ENCODE results near the gene NTRK2.

NTRK2 gene

DNA sequence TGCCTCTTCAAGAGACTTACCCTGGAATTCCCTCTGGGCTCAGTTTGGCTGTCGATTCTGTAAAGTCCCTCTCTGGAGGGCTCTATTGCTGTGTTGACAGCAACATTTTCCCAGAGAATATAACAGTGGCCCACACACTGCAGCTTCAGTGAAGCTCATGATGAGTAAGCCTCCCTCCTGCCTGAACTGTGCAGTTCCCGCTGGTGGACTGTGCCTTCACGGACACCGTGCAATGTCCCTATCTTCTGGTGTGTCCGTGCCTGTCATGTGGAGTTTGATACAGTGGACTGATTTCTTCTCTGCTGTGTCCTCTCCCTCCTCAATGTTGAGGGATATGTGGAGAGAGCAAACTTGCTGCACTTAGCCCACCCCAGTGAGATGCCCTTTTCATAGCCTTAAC lies 109.0 kb downstream of the NTRK2 start:
- FAIRE-seq (no peak), DNase-seq (ENCODE audit: low spot score) (no peak)

- FAIRE-seq (no peak), DNase-seq (ENCODE audit: low spot score) (no peak)
These were observed 110.4 kb downstream of the NTRK2 start for GRCh38 chr9:84779883-84780282.

GRCh38 chr9:84780385-84780784 lies 110.9 kb downstream of the NTRK2 start:
- DNase-seq (ENCODE audit: low spot score): no peak
- FAIRE-seq: no peak

GRCh38 chr9:84781458-84781857 lies 111.9 kb downstream of the NTRK2 start:
- DNase-seq (ENCODE audit: low spot score) (no peak), FAIRE-seq (no peak)

DNA sequence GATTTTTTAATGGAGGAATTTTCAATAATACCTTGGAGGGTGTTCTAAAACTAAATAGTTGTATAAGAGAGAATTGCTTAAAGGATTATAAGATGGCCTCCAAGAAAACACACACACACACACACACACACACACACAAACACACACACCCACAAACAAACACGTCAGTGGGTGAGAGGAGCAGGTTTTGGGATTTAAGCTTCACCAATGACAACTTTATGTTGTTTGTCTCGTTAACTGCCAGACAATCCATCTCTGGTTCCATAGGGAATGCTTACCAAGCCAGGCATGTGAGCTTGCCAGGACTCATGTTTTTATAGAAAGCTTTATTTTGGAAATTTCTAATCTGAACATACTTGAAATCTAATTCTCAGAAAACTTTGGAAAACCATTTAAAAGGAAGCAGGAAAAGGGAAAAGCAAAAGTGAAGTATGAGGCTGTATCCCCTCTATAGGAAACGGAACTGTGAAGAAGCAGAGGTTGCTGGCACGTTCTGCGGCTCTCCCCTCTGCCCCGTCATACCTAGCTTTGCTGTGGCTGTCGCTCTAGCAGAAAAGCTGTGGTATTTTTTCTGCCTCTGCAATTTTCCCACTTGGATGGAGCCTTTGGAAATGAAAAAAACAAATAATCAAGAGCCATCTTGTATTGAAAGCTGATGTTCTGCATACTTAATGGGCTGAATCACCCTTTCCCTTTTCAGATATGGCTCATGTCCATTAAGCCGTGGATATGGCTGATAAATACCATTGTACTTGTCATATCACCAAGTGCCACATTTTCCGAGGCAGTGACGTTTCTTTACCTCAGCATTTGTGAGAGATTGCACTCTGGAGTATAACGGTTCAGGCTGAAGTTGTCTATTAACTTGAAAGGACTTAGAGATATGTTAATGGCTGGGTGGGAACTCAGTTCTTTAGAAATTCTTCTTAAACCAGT lies 112.7 kb downstream of the NTRK2 start:
- no peak for FAIRE-seq

GRCh38 chr9:84785792-84786547 lies 116.4 kb downstream of the NTRK2 start:
- no peak for FAIRE-seq

More for the DNA sequence above, 112.7 kb downstream of the NTRK2 start:
- DNase-seq (ENCODE audit: low spot score): no peak

DNA sequence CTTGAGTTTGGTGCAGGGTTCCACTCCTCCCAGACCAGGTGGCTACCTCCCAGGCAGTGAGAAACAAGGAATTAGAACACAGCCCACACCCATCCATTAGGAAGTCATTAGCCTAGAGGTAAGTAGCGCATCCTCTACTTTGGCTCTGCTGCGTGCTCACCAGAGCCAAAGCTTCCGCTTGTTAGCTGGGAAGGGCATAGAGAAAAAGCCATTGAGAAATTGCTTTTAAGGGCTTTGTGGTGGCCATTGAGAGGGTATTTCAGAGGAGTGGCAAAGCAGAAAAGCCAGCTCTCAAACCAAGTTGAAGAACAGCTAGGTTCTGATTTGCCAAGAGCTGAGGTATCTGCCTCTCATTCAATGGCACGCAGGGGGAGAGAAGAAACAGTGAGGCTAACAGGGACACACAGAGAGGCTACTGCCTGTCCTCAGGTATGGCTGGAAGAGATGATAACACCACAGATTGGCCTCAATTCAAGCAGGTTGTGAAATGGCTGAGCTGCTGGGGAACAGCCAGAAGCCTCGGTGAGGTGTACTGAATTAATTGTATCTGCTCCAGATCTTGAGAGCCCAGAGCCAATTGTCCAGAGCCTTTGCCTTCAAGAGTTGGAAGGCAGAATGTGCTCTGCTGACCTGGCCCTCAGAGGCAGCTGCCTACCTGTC lies 119.4 kb downstream of the NTRK2 start:
- DNase-seq (ENCODE audit: low spot score) (no peak), FAIRE-seq (no peak)

More at GRCh38 chr9:84785792-84786547, 116.4 kb downstream of the NTRK2 start:
- DNase-seq (ENCODE audit: low spot score): no peak

DNA sequence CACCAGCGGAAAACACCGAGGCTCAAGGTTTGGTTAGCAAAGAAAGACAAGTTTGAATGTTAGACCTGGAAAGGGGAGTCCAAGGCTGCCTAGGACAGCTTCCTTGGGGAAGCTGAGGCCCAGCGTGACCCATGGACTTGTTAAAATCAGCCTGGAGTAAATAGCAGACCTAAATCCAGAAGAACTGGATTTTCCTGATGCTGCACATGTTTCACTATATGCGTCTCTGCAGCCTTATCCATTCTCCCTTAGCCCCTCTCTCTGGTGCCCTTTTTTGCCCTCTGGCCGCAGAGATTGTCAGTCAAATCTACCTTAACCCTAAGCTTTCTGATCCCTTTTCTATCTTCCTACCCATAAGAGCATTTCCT lies 119.9 kb downstream of the NTRK2 start:
- DNase-seq (ENCODE audit: low spot score) (no peak), FAIRE-seq (no peak)

DNA sequence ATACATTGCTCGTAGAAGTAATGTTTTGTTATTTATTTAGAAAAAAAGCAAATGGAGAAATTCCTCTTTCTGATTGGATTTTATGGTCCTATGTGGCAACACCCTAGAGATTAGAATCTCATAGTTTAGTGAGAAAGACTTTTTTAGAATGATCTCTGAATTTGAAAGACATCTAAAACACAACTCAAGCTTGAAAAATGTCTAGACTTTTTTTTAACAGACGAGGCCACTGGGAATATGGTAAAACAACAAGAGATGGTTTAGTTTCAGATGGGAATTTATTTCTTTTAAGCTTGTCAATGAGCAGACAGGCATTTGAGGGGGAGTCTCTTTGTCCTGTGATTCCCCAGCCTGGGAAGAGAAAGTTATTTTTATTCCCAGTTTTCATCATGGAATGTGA lies 122.1 kb downstream of the NTRK2 start:
- DNase-seq (ENCODE audit: low spot score) (no peak), FAIRE-seq (no peak)

GRCh38 chr9:84793251-84793650 lies 123.7 kb downstream of the NTRK2 start:
- no peak for FAIRE-seq
- no peak for DNase-seq (ENCODE audit: low spot score)

DNA sequence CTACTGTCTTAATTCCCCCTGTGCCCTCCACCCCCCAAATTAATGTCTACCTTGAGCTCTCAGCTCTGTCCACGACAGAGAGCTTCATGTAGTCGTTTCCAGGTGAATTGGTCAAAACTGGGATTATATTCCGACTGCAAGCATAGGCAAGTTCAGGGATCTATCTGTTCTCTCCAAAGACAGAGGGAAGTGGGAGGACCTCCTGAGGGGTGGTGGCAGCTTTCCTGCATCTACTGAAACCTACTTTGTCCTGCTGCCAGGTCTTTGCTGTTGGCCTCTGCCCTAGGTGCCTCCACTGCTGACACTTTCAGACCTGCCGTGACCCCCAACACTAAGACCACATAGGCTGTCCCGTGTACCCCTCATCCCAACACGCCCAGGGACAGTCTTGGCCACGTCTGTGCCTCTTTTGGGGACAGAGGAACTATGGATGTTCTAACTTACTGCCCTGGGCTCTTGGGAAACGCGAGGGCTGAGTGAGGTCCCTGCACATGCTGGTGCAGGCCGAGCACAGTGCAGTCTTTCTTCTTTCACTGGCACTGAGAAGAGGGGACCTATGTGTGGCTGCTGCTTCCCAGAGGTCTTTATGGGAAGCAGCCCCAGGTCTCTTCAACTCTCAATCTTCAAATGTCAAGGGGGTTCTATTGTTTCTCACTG lies 125.6 kb downstream of the NTRK2 start:
- DNase-seq (ENCODE audit: low spot score) (no peak), FAIRE-seq (no peak)

DNA sequence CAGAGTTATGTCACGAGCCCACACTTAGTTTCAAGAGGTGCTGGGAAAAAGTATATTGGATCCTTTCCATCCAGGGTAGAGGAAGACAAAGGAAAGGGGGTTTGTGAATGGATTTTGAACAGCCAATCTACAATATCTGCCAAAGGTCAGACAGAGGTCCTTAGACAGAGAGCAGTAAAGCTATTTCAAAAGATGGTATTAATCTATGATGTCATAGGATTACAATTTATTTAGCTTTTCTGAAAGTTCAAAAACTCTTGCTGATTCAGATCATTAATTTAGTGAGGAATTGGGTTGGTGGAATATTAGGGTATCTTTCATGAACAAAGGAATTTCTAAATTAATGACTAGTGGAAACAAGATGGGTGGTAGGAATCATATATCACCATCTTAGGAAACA lies 126.9 kb downstream of the NTRK2 start:
- DNase-seq (ENCODE audit: low spot score) (no peak), FAIRE-seq (no peak)

DNA sequence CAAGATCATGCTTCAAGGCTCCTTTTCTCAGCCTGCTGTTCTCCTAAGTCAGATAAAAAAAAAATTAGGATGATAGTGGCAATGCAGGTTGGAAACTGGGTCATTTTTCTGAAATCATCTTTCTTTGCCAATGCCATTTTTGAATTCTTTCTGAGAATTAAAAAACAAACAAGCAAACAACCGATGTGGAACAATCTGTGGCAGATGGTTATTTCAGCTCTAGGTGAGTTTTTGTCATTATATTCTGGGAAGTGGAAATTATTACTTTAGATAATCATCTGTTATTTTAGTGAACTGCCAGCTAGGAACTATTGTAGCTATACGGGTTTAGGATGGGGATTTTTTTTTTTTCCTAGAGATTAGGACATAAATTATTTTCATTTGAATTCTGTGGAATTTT lies 129.7 kb downstream of the NTRK2 start:
- DNase-seq (ENCODE audit: low spot score) (no peak), FAIRE-seq (no peak)

- no peak for FAIRE-seq
- DNase-seq (ENCODE audit: low spot score): no peak
These were observed 135.6 kb downstream of the NTRK2 start for GRCh38 chr9:84804951-84805694.

DNA sequence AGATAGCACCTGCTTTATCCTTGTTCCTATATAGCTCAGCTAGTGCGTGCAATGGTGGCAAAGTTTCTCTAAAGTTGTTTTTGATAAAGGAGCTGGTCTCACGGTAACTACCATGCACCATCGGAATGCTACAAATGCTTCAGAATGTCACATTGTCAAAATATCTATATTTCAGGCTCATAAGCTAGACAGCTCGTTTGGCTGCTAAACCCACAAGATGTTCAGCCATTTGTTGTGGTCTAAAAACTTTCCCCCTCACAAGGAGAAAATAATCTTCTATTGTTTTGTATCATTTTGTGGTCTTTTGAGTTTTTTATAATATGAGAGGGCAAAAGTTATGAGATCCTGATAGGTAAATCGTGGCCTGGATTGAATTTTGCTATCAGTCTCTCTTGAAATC lies 137.9 kb downstream of the NTRK2 start:
- no peak for FAIRE-seq

DNA sequence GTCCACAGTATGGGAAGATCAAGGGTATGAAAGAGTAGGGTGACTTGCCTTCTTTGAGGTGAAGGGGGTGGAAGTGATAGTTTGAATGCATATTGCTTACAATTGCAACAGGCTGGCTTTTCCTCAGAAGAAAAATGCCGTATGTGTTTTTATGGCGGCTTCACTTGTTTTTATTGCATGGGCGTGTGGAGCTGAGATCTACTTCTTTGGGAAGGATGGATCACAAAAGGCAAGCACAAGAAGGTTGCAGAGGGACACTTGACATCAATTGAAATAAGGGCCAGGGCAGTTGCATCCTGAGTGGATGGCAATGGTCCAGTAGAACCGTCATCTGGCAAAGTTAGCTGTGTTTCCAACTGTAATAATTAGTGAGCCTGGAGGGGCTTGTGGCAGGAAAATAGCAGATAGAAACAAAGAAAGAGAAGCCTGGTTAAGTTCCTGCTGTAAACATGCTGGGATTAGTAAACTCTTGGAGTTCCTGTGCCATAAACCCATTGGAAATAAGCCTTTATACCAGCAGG lies 138.4 kb downstream of the NTRK2 start:
- no peak for FAIRE-seq

More for the DNA sequence above, 137.9 kb downstream of the NTRK2 start:
- DNase-seq (ENCODE audit: low spot score): no peak

DNA sequence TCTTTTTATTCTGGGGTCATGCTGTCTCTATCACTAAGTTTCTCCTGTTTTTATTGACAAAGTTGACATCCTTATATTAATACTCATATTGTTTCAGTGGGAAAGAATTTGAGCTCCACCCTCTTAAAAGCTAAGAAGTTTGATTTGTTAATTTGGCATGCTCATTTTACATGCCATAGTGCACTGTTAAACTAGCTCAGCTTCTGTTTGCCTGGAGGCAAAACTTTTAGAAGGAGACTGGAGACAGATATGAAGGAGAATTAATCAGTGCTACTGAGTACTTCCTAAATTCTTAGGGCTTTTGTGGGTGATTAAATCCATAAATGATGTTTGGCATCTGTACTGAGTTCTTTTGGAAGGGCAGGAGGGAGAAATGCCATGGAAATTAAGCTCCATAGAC lies 138.9 kb downstream of the NTRK2 start:
- no peak for DNase-seq (ENCODE audit: low spot score)
- FAIRE-seq: no peak

More for the DNA sequence above, 138.4 kb downstream of the NTRK2 start:
- no peak for DNase-seq (ENCODE audit: low spot score)

- no peak for DNase-seq (ENCODE audit: low spot score)
- FAIRE-seq: no peak
These were observed 141.7 kb downstream of the NTRK2 start for GRCh38 chr9:84811072-84811750.

DNA sequence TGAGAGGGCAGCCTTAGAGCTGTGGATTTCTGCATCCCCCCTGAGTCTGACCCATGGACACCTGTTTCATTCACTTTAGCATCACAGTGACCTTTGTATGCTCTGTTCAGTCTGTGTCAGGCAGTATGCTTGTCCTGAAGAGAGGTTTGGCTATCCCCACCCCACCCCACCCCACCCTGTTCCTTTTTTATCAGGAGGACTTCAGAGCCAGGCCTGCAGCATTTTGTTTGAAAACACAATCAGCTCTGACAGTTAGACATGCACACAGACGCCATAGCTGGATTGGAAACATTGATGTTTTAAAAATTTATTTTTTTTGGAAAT lies 142.2 kb downstream of the NTRK2 start:
- DNase-seq (ENCODE audit: low spot score) (no peak), FAIRE-seq (no peak)

DNA sequence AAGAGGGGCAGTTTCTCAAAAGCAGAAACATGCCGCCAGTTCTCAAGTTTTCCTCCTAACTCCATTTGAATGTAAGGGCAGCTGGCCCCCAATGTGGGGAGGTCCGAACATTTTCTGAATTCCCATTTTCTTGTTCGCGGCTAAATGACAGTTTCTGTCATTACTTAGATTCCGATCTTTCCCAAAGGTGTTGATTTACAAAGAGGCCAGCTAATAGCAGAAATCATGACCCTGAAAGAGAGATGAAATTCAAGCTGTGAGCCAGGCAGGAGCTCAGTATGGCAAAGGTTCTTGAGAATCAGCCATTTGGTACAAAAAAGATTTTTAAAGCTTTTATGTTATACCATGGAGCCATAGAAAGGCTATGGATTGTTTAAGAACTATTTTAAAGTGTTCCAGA lies 142.8 kb downstream of the NTRK2 start:
- FAIRE-seq: no peak
- no peak for DNase-seq (ENCODE audit: low spot score)

Data from urothelium cell line (cell line).